OCI-LY1 (cell line): ENCODE results near the gene FBLN7.

Source experiments
- H2AFZ ChIP-seq: fragments of 200-600 bp; sonication (generic), shearing (Covaris generic); 2 replicates; pipeline ENCODE4 v1.6.0; 2014; ENCODE audit warnings: antibody characterized with exemption, mild to moderate bottlenecking, low read length
- H3F3A ChIP-seq: fragments of 200-600 bp; sonication (generic), shearing (Covaris generic); 2 replicates; pipeline ENCODE4 v1.6.0; 2014; ENCODE audit warnings: mild to moderate bottlenecking, antibody characterized with exemption, low read length, moderate library complexity; ENCODE audit not compliant: insufficient read depth
- H3K27ac ChIP-seq: fragments of 200-600 bp; sonication (generic); 2 replicates; pipeline ENCODE4 v1.5.1; 2014; ENCODE audit warnings: low read length, mixed run types, mild to moderate bottlenecking, low read depth; ENCODE audit not compliant: poor library complexity, severe bottlenecking
- H3K27me3 ChIP-seq: fragments of 200-600 bp; sonication (generic); 2 replicates; pipeline ENCODE4 v1.6.0; 2014; ENCODE audit warnings: antibody characterized with exemption, mild to moderate bottlenecking, low read length, moderate library complexity; ENCODE audit not compliant: insufficient read depth
- H3K36me3 ChIP-seq: fragments of 200-600 bp; sonication (generic); 2 replicates; pipeline ENCODE4 v1.6.1; 2014; ENCODE audit warnings: mild to moderate bottlenecking, antibody characterized with exemption, low read length, moderate library complexity, mixed read lengths; ENCODE audit not compliant: insufficient read depth
- H3K4me1 ChIP-seq: fragments of 200-600 bp; sonication (generic); 2 replicates; pipeline ENCODE4 v1.5.1; 2014; ENCODE audit warnings: mild to moderate bottlenecking, low read length, moderate library complexity; ENCODE audit not compliant: insufficient read depth, severe bottlenecking
- H3K4me2 ChIP-seq: fragments of 200-600 bp; sonication (generic), shearing (Covaris generic); 2 replicates; pipeline ENCODE4 v1.6.1; 2014; ENCODE audit warnings: low read length
- H3K4me3 ChIP-seq: fragments of 200-600 bp; sonication (generic); 2 replicates; pipeline ENCODE4 v1.5.1; 2014; ENCODE audit warnings: low read length, low read depth, mild to moderate bottlenecking, mixed read lengths; ENCODE audit not compliant: poor library complexity, severe bottlenecking
- H3K79me2 ChIP-seq: fragments of 200-600 bp; shearing (Covaris generic); 2 replicates; pipeline ENCODE4 v1.6.1; 2016; ENCODE audit warnings: mixed run types, low read length, mixed read lengths; ENCODE audit not compliant: insufficient read depth
- H3K9ac ChIP-seq: fragments of 200-600 bp; sonication (generic), shearing (Covaris generic); 2 replicates; pipeline ENCODE4 v1.6.1; 2014; ENCODE audit warnings: mild to moderate bottlenecking, low read length, mixed read lengths
- H3K9me2 ChIP-seq: fragments of 200-600 bp; sonication (generic), shearing (Covaris generic); 2 replicates; pipeline ENCODE4 v1.6.1; 2014; ENCODE audit warnings: low read depth, mild to moderate bottlenecking, low read length, mixed read lengths
- H3K9me3 ChIP-seq: fragments of 200-600 bp; shearing (Covaris generic); 2 replicates; pipeline ENCODE4 v1.6.1; 2014; ENCODE audit warnings: low read length, mixed read lengths
- H4K20me1 ChIP-seq: fragments of 200-600 bp; sonication (generic), shearing (Covaris generic); 2 replicates; pipeline ENCODE4 v1.6.0; 2016; ENCODE audit warnings: mild to moderate bottlenecking, low read length; ENCODE audit not compliant: insufficient read depth
- CTCF ChIP-seq: fragments of 200-600 bp; sonication (generic), shearing (Covaris generic); IDR thresholded peaks from 2 replicates; pipeline ENCODE4 v1.5.1; 2017; ENCODE audit warnings: mild to moderate bottlenecking, antibody characterized with exemption, low read length, moderate library complexity, mixed read lengths
- EZH2 ChIP-seq: fragments of 200-600 bp; sonication (generic), shearing (Covaris generic); IDR thresholded peaks from 2 replicates; pipeline ENCODE4 v1.8.0; 2017; ENCODE audit warnings: borderline replicate concordance, mixed run types, mild to moderate bottlenecking, antibody characterized with exemption, low read length, moderate library complexity, mixed read lengths

The FBLN7 gene

GRCh38 chr2:112143150-112143549 lies 5.0 kb downstream of the FBLN7 start:
- Histone ChIP-seq H3K27me3 (no peaks in the 10 kb centered on the region), H3K9ac (no peak overlapping the region), H3K79me2 (no peaks in the 10 kb centered on the region), H3K36me3 (no peaks in the 10 kb centered on the region), H3K4me3 (no peak overlapping the region), H3K4me1 (no peaks in the 10 kb centered on the region), H3K27ac (no peak overlapping the region), H3K4me2 (no peak overlapping the region), H3F3A (no peaks in the 10 kb centered on the region), H3K9me2 (no peaks in the 10 kb centered on the region), H4K20me1 (no peaks in the 10 kb centered on the region), H3K9me3 (no peaks in the 10 kb centered on the region), H2AFZ (no peak overlapping the region)
- TF ChIP-seq CTCF = no peak

- H3K79me2 ChIP-seq = no peaks in the 10 kb centered on the region
- no peak overlapping the region for H2AFZ ChIP-seq
- H3K4me1 ChIP-seq = peaks cover 4% of the 10 kb centered on the region
- H3K9me3 ChIP-seq = no peaks in the 10 kb centered on the region
- H4K20me1 ChIP-seq = no peaks in the 10 kb centered on the region
- no peaks in the 10 kb centered on the region for H3K27me3 ChIP-seq
- TF ChIP-seq CTCF = no peak
- no peak for TF ChIP-seq EZH2
- H3K9me2 ChIP-seq = no peaks in the 10 kb centered on the region
- no peak overlapping the region for H3K27ac ChIP-seq
- H3K9ac ChIP-seq = no peak overlapping the region
- no peak overlapping the region for H3K4me2 ChIP-seq
- no peaks in the 10 kb centered on the region for H3F3A ChIP-seq
- H3K4me3 ChIP-seq = no peak overlapping the region
- no peaks in the 10 kb centered on the region for H3K36me3 ChIP-seq
These were observed 6.8 kb downstream of the FBLN7 start for GRCh38 chr2:112144966-112145365.

GRCh38 chr2:112147382-112148168 lies 9.4 kb downstream of the FBLN7 start:
- TF ChIP-seq EZH2 (no peak), CTCF (no peak)
- H4K20me1 ChIP-seq = no peaks in the 10 kb centered on the region
- no peaks in the 10 kb centered on the region for H3F3A ChIP-seq
- no peaks in the 10 kb centered on the region for H3K27me3 ChIP-seq
- no peak overlapping the region for H3K4me2 ChIP-seq
- no peak overlapping the region for H2AFZ ChIP-seq
- no peak overlapping the region for H3K27ac ChIP-seq
- no peaks in the 10 kb centered on the region for H3K79me2 ChIP-seq
- H3K4me1 ChIP-seq = peaks cover 14% of the 10 kb centered on the region
- no peak overlapping the region for H3K9ac ChIP-seq
- H3K36me3 ChIP-seq = no peaks in the 10 kb centered on the region
- H3K9me3 ChIP-seq = no peaks in the 10 kb centered on the region
- no peak overlapping the region for H3K4me3 ChIP-seq
- no peaks in the 10 kb centered on the region for H3K9me2 ChIP-seq
